ENCODE measurements around the gene BNC2.

BNC2 gene

DNA sequence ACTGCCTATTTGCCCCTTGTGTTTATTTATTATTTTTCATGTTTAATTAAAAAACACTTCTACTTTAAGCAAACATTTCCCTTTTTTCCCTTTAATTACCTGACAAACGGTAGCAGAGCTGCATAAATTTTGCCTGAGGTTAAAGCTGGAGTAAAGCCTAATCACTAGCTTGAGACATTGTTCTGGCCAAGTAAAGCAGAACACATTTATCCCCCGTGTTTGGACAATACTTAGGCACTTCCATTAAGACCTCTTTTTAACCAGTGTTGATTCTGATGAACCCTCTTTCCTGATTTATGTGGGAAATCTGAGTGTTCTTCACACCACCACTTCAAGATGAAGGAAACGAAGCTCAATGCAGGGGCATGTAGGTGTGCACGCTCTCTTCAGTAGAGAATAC lies 54.5 kb downstream of the BNC2 start:
- no peak for DNase-seq (ENCODE audit: low spot score)

- no peak for DNase-seq (ENCODE audit: low spot score)
Measured at GRCh38 chr9:16815079-16815478, 55.4 kb downstream of the BNC2 start.

GRCh38 chr9:16813838-16814237 lies 56.6 kb downstream of the BNC2 start:
- no peak for DNase-seq (ENCODE audit: low spot score)

GRCh38 chr9:16811987-16812685 lies 58.3 kb downstream of the BNC2 start:
- DNase-seq (ENCODE audit: low spot score) = no peak

DNA sequence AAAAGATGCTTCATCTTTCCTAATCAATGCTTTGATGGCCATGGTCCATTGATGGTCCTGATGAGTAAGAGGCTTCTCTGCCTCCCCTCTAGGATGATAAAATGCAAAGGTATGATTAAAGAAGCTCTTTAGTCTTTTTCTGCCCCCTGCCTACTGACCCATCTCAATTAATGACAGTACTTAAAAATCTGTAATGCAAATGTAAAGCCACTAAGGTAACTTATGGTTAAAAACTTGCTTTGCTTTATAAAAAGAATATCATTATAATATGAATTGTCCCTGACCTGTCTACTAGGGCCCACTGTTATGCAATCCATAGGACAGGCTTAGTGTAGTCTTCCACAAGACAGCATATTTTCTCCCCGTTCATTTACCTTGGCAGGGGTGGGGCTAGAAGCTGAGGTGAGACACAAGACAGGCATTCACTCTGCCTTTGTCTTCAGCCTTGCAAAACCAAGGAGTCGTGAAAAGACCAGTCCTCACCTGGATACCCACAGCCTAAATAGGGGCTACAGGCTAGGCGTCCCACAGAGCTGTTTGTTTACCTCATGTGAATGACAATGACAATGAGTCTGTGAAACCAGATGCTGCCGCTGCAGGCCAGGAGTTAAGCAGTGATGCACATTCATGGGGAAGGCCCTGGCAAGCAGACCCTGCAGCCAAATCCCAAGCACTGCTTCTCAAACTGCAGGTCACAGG lies 60.4 kb downstream of the BNC2 start:
- no peak for DNase-seq (ENCODE audit: low spot score)

DNA sequence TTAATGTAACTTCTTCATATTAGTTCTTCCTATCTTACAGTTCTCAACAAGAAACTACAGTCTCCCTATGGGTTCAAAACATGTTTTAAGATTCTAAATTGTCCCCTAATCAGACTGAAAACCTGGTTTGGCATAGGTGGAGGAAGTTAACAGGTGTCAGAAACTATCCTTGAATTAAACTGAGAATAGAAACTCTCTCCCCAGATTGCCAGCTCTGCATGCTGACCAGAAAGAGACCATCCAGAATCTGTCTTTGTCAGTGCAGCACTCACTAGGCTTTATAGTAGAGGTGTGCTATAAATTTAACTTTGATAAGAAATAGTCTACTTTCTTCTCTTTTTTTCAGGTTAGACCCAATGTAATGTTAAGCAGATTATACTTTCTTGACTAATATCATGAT lies 63.8 kb downstream of the BNC2 start:
- no peak for DNase-seq (ENCODE audit: low spot score)

- DNase-seq (ENCODE audit: low spot score) = no peak
Measured at GRCh38 chr9:16803648-16804047, 66.8 kb downstream of the BNC2 start.

- no peak for DNase-seq (ENCODE audit: low spot score)
Measured at GRCh38 chr9:16801871-16802466, 68.5 kb downstream of the BNC2 start.

DNA sequence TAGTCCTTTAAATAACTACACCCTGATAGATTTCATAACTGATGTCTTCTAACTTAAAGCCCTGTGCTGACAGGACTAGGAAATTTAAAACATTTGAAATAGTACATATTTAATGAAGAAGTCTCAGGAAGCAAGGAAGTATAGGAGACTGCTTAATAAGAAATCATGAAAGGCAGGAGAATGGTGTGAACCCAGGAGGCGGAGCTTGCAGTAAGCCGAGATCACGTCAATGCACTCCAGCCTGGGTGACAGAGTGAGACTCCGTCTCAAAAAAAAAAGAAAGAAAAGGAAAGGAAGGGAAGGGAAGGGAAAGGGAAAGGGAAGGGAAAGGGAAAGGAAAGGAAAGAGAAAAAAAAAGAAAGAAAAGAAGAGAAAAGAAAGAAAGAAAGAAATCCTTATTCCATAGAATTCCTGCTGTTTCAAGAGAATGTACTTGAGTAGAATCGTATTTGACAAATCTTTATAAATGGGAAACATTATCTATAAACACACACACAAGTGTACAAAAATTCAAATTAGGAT lies 74.1 kb downstream of the BNC2 start:
- no peak for DNase-seq (ENCODE audit: low spot score)

DNA sequence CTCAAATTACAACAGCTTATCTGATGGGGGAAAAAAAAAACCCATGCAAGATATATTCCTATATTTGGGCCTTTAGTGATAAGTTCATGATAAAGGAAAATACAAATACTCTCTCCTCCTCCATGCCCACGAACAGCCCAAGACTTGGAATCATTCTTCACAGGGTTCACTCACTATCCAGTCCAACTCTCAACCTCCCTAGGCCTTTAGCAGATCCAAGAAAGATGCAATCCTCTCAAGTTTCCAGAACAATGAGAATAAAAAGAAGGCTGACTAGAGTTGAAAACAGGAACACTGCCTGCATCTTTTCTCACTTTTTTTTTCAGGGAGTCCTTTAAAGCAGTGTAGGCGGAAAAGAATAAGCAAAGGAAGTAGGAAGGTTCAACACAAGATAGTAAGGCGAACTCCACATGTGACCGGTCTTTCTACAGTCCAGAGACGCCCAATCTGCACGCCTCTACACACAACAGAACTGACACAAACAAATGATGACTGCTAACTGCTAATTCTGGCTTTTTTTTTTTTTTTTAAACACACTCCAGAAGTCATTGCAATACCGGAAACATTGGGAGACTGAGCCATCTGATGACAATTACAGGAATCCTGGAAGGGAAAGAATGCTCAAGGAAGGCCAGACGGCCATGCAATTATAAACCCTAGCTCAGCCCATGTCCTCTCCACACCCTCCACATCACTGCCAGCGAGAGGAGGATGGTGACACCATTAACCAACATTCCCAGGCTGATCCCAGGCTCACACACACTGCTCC lies 75.4 kb downstream of the BNC2 start:
- peak; percentile 2 for DNase-seq (ENCODE audit: low spot score)

DNA sequence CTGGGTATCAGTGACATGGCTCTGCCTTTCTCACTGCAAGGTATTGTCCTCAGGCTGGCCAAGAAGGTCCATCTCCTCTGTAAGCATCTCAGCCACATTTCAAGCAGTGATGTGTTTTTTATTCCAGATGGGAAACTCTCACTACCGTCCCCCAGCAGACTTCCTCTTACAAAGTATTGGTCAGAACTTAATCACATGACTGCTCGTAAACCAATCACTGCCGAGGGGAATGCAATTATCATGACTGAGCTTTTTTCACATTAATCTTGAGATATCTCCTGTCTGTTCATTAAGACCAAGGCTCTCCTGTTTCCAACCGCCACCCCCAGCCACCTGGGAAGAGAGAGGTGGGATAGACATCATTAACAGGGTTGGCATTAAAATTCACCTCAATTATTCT lies 76.4 kb downstream of the BNC2 start:
- no peak for DNase-seq (ENCODE audit: low spot score)

DNA sequence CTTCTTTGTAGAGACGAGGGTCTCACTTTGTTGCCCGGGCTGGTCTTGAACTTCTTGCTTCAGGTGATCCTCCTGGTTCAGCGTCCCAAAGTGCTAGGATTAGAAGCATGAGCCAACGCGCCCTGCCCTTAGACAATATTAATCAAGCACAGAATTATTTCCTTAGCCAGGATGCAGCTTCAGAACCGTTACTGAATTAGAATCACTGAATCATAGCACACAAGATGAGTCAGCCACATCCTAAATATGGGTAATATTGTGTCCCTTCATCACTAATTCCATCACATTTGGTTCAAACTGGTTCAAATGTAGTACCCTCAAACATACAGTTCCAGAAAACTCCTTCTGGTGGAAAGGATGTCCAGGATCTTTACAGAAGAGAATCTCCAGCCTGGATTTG lies 82.7 kb downstream of the BNC2 start:
- DNase-seq (ENCODE audit: low spot score) = no peak

DNA sequence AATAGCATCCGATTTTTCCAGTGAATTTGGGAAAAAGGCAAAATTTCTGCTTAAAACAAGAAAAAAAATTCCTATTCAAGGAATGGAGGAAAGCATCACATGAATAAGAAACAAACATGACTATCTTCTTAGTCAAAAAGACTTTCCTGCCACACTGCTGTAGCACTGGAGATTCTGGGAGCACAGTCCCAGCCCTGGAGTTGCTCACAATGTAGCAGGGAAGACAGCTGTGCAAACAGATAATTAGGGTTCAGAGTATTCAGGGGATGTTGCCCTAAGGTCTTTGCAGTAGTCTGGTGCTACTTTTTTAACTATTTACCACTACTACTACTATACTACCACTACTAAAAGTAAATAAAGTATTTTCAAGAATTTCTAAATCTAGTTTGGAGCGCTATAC lies 86.5 kb downstream of the BNC2 start:
- no peak for DNase-seq (ENCODE audit: low spot score)

- DNase-seq (ENCODE audit: low spot score) = no peak
Measured at GRCh38 chr9:16782490-16782889, 88.0 kb downstream of the BNC2 start.

- no peak for DNase-seq (ENCODE audit: low spot score)
Measured at GRCh38 chr9:16775330-16775729, 95.1 kb downstream of the BNC2 start.

- no peak for DNase-seq (ENCODE audit: low spot score)
Measured at GRCh38 chr9:16773617-16774016, 96.9 kb downstream of the BNC2 start.

DNA sequence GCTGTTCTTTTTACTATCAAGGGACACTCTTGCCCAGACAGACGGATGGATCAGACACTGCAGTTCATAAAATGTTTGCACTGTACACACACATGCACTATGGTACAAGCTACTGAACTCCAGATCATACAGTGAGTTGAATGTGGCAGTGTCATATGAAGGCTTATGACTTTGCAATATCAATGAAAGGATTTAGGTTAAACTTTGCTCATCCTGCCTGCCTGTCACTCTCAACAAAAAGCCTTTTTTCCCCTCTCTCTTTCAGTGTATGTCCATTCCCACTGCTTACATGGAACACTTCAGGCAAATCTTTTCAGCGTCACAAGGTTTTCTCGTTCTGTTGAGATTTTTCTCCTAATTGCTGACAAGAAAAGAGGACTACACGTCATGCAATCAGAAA lies 97.4 kb downstream of the BNC2 start:
- peak; percentile 13 for DNase-seq (ENCODE audit: low spot score)

GRCh38 chr9:16771356-16771755 lies 99.1 kb downstream of the BNC2 start:
- no peak for DNase-seq (ENCODE audit: low spot score)

GRCh38 chr9:16769291-16769690 lies 101.2 kb downstream of the BNC2 start:
- DNase-seq (ENCODE audit: low spot score) = no peak

DNA sequence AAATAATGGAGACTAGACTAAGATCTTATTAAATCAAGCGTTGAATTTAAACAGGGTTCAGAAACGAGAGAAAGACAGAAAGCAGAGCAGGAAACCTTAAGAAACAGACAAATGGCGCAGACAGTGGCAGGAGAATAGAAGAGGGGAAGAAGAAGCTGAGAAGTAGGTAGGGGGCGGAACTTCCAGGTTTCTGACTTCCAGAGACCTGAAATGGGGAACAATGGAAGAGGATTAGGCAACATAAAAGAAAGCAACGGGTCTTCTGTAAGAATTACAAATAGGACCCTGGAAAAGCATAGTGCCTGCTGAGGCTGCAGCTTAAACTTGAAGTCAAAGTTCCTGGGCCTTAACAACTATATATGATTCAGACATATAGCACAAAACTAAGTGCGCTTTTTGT lies 101.7 kb downstream of the BNC2 start:
- DNase-seq (ENCODE audit: low spot score) = no peak

DNA sequence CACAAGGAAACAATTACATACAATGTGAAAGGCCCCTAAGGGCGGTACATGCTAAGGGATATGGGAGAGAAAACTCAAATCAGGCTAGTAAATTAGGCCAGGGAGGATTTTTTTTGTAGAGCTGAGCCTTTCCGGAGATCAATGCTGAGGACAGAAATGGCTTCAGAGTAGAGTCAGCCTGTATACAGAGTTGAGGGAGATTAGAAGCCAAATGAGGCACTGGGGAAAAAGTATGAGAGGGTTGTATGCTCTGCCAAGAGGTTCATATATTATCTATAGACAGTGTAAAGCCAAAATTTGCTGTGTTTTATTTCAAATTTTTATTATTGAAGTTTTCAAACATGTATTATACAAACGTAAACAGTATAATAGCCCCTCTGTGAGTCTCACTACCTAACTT lies 103.1 kb downstream of the BNC2 start:
- no peak for DNase-seq (ENCODE audit: low spot score)

- no peak for DNase-seq (ENCODE audit: low spot score)
Measured at GRCh38 chr9:16763946-16764345, 106.5 kb downstream of the BNC2 start.

Measured in COLO829 (cell line).